GM12874 (cell line): ENCODE results near the gene DHX30.

Experiments used
- TF ChIP-seq, protein P1 (sequence below): IDR thresholded peaks from 2 replicates; pipeline ENCODE4 v1.5.1; 2011; ENCODE audit warnings: low read depth, mild to moderate bottlenecking, control low read depth, low read length, moderate library complexity; ENCODE audit not compliant: insufficient read depth

The DHX30 gene

DNA sequence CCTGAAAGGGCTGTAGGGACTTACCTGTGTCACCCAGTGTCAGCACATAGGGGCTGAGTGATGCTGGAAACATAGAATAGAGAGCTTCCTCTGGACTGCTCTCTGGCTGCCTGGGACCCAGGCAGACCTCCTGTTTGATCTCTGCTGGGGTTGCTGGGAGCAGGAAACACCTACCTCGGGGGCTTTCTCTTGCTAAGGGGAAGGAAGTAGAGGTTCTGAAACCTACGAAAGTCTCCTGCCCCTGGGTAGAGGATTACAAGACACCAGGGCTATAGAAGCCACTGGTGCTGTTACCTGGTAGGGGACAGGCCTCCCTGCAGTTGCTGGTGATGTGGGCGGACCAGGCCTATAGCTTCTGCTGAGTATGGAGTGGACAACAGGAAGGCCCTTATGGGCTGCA is 81.7 kb downstream of the DHX30 start:
- TF ChIP-seq, protein P1, sequence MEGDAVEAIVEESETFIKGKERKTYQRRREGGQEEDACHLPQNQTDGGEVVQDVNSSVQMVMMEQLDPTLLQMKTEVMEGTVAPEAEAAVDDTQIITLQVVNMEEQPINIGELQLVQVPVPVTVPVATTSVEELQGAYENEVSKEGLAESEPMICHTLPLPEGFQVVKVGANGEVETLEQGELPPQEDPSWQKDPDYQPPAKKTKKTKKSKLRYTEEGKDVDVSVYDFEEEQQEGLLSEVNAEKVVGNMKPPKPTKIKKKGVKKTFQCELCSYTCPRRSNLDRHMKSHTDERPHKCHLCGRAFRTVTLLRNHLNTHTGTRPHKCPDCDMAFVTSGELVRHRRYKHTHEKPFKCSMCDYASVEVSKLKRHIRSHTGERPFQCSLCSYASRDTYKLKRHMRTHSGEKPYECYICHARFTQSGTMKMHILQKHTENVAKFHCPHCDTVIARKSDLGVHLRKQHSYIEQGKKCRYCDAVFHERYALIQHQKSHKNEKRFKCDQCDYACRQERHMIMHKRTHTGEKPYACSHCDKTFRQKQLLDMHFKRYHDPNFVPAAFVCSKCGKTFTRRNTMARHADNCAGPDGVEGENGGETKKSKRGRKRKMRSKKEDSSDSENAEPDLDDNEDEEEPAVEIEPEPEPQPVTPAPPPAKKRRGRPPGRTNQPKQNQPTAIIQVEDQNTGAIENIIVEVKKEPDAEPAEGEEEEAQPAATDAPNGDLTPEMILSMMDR = no peak

DNA sequence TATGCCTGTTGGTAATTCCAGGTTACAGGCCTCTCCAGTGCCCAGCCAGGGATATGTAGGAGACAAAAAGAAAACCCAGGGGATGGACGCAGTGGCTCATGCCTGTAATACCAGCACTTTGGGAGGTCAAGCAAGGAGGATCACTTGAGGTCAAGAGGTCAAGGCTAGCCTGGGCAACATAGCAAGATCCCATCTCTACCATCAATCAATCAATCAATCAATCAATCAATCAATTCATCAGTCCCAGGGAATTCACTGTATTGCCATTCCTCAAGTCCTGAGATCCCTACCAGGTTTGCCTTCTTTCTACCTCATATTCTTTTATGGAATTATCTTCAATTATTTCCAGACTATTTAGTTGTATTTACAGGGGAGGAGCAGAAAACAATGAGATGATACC is 82.2 kb downstream of the DHX30 start:
- TF ChIP-seq, protein P1 = no peak

DNA sequence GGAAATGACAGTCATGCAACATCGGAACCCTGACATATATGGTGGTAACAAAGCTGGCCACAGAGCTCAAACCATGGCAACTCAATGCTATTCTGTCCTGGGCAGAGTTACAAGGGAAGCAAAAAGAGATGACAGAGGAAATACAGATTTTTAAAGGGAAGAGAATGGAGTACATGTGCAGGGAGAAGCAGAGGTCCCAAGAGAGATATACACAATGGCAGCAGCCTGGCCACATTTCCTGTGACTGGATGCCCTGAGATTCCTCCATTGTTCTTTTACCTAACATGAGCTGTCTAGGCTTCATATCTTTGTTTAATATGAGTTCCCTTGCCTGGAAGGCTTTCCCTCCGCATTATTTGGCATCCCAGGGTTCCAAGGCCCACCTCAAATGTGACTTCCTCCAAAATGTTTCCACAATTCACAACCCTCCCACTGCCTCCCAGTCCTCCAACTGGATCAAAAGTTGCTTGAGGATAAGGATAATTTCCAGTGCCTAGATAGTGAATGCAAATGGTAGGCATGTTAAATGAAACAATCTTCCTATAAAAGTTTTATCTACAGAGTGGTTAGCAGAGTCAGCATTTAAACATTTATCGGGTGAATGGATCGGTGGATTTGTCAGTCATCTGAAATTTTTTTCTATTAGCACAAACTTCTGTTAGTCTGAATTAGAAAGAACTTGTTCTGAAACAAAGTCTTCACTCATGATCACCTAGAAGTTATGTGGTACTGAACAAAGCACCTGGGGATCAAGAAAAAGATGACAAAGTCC is 86.2 kb downstream of the DHX30 start:
- TF ChIP-seq, protein P1 = no peak

DNA sequence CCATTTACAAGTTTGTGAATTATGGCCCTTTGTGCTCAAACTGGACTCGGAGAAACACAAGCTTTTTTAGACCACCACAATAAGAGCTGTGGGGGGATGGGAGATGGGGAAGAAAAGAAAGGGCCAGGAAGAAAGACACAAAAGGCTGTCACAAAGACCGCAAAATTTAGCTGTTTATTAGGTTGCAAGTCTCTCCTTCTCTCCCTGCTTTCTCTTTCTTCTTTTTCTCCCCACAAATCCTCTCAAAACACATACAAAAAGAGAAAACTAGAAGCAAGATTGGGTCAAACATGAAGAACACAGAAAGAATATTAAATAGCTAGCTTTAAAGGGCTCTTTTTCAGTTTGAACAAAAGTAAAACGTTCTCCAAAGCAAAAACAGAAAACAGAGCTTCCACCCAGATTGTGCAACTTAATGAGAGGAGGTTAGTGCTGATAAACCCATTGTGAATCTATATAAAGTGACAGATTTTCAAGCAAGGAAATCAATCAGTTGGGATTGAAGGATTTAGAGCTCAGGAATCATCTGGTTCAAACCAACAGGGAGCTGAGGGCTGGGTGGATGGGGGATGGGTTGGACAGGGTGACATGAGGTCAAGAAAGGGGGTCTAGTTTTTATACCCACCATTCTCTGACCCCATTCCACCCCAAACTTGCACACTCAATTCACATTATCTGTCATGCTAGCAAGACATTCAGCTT is 87.3 kb downstream of the DHX30 start:
- TF ChIP-seq, protein P1 = no peak

- TF ChIP-seq, protein P1 = no peak
These were observed 88.1 kb downstream of the DHX30 start for GRCh38 chr3:47890828-47891612.

GRCh38 chr3:47891613-47892005 is 88.7 kb downstream of the DHX30 start:
- TF ChIP-seq, protein P1 = no peak
